Peyer's patch (tissue), 4 donors: ENCODE results near the gene RRP8.

Source experiments
- CTCF ChIP-seq, 6 experiments: fragments of 450-650 bp in 4 of 6; fragments of 200-600 bp in 2 of 6; sonication (generic) in 1 of 6; IDR thresholded peaks; one replicate each; pipeline ENCODE4 v1.5.1; 2017 to 2019; ENCODE audit warnings: antibody characterized with exemption in 6 of 6, mild to moderate bottlenecking in 3 of 6, moderate library complexity in 1 of 6
- POLR2A ChIP-seq, 2 donors: fragments of 450-650 bp; IDR thresholded peaks; one replicate each; pipeline ENCODE4 v1.5.1; 2017; ENCODE audit warnings: antibody characterized with exemption in 2 of 2, mild to moderate bottlenecking in 2 of 2, moderate library complexity in 2 of 2

GRCh38 chr11:6628526-6628925 lies 25.1 kb upstream of the RRP8 start:
- TF ChIP-seq POLR2A (IDR thresholded peaks at IDR 0.05) (no peak), CTCF (IDR thresholded peaks at IDR 0.05) (no peak)
